Naive thymus-derived CD4-positive, alpha-beta T cell (primary cell): ENCODE measurements around the gene THAP10. TPM values are rescaled to one million over a fixed set of nuclear protein-coding genes. Genes with fewer than 3 reads are reported as not detected.

ENCODE experiments used
- ATAC-seq: fragments of 150-1000 bp; cut with Tn5 transposase; 2 replicates; pipeline ENCODE4 v1.10.0; 2021; ENCODE audit warnings: mild to moderate bottlenecking, moderate library complexity
- CTCF ChIA-PET: fragments of 350-600 bp; sonication (Branson Sonifier 250); formaldehyde crosslinking; loops from one replicate; lab custom pipeline; 2021; ENCODE audit warnings: antibody characterized with exemption; lab: Charles Lee
- POLR2A ChIA-PET: fragments of 350-600 bp; sonication (Branson Sonifier 250); formaldehyde crosslinking; loops from one replicate; lab custom pipeline; 2021; ENCODE audit warnings: antibody characterized with exemption, inconsistent platforms; lab: Charles Lee
- DNase-seq, 9 donors: peaks; one replicate each; pipeline versions ENCODE4 v3.0.0 to v3.0.0-alpha.2; 2020 to 2022; ENCODE audit warnings: mixed read lengths in 1 of 9
- H3K27ac ChIP-seq: one replicate; pipeline ENCODE4 v1.7.0; 2013; ENCODE audit warnings: mild to moderate bottlenecking, low read depth, low read length, moderate library complexity
- H3K27me3 ChIP-seq, 2 donors: one replicate each; pipeline ENCODE4 v1.7.0; 2013; ENCODE audit warnings: low read length in 2 of 2, mild to moderate bottlenecking in 2 of 2, moderate library complexity in 2 of 2; ENCODE audit not compliant: control insufficient read depth in 2 of 2, insufficient read depth in 2 of 2
- H3K36me3 ChIP-seq, 3 experiments: 1 replicate in 2 of 3; 2 replicates in 1 of 3; pipeline ENCODE4 v1.7.0; 2013; ENCODE audit warnings: low read length in 3 of 3, mild to moderate bottlenecking in 3 of 3, moderate library complexity in 1 of 3; ENCODE audit not compliant: insufficient read depth in 3 of 3, control insufficient read depth in 2 of 3
- H3K4me1 ChIP-seq, 2 donors: one replicate each; pipeline ENCODE4 v1.7.0; 2013; ENCODE audit warnings: low read length in 2 of 2, mild to moderate bottlenecking in 2 of 2, moderate library complexity in 1 of 2; ENCODE audit not compliant: control insufficient read depth in 2 of 2, insufficient read depth in 2 of 2
- H3K4me3 ChIP-seq: 2 replicates; pipeline ENCODE4 v1.7.0; 2013; ENCODE audit warnings: mild to moderate bottlenecking, low read length
- H3K9me3 ChIP-seq, 3 experiments: 1 replicate in 2 of 3; 2 replicates in 1 of 3; pipeline ENCODE4 v1.7.0; 2013; ENCODE audit warnings: low read length in 3 of 3; ENCODE audit not compliant: control insufficient read depth in 2 of 3
- H3K27ac Mint-ChIP-seq, 9 donors: one replicate each; pipeline ENCODE4 v1.8.0; 2020 to 2022; ENCODE audit warnings: mixed read lengths in 9 of 9, mild to moderate bottlenecking in 8 of 9, moderate library complexity in 5 of 9, inconsistent platforms in 2 of 9
- H3K27me3 Mint-ChIP-seq, 5 donors: one replicate each; pipeline ENCODE4 v1.8.0; 2021 to 2022; ENCODE audit warnings: mixed read lengths in 5 of 5, mild to moderate bottlenecking in 1 of 5
- H3K36me3 Mint-ChIP-seq, 5 donors: one replicate each; pipeline ENCODE4 v1.8.0; 2020 to 2022; ENCODE audit warnings: mixed read lengths in 5 of 5, mild to moderate bottlenecking in 3 of 5, inconsistent platforms in 1 of 5
- H3K4me1 Mint-ChIP-seq, 7 donors: one replicate each; pipeline ENCODE4 v1.8.0; 2020 to 2022; ENCODE audit warnings: mixed read lengths in 7 of 7, mild to moderate bottlenecking in 3 of 7, inconsistent platforms in 1 of 7
- H3K4me3 Mint-ChIP-seq, 10 donors: one replicate each; pipeline ENCODE4 v1.8.0; 2020 to 2022; ENCODE audit warnings: mild to moderate bottlenecking in 10 of 10, mixed read lengths in 10 of 10, moderate library complexity in 6 of 10, inconsistent platforms in 2 of 10
- H3K9me3 Mint-ChIP-seq, 11 donors: one replicate each; pipeline ENCODE4 v1.8.0; 2020 to 2022; ENCODE audit warnings: mixed read lengths in 11 of 11, mild to moderate bottlenecking in 4 of 11, inconsistent platforms in 1 of 11, moderate library complexity in 1 of 11
- intact Hi-C, 2 donors: fragments of 100-400 bp; cut with micrococcal nuclease; formaldehyde crosslinking; loops; one replicate each; pipeline ENCODE4 v1.15.1; 2023
- polyA plus RNA-seq, 2 donors: library from polyadenylated mRNA; unstranded; fragments of 300-500 nt; fragmentation: Illumina TruSeq; gene quantifications; one replicate each; pipeline ENCODE4 v1.2.3, GENCODE V29; 2021
- total RNA-seq, 6 experiments: library from RNA in 5 of 6; stranded (reverse) in 5 of 6; gene quantifications; 1 replicate in 5 of 6; 2 replicates in 1 of 6; pipeline ENCODE4 v1.2.3 and lab custom pipeline; 2021 to 2026

THAP10 gene
- total and polyA plus RNA-seq, 7 experiments from 2014 or later = 0.24 TPM; not detected in 6

GRCh38 chr15:70856177-70856883 is 35.9 kb downstream of the THAP10 start:
- peak overlapping the region in 1 of 10 donors; percentile 36 for H3K4me3 Mint-ChIP-seq
- H3K9me3 ChIP-seq = no peaks in the 10 kb centered on the region
- H3K36me3 ChIP-seq = no peaks in the 10 kb centered on the region
- intact Hi-C loops = no loop called here
- no peak overlapping the region for H3K27ac ChIP-seq
- DNase-seq (no peak), ATAC-seq (no peak)
- no peak overlapping the region for H3K27ac Mint-ChIP-seq
- peaks cover 41 to 56% (median 54%) of the 10 kb centered on the region in 5 donors for H3K27me3 Mint-ChIP-seq
- peaks cover 0 to 10% (median 6%) of the 10 kb centered on the region in 7 donors for H3K4me1 Mint-ChIP-seq
- H3K4me3 ChIP-seq = no peak overlapping the region
- POLR2A ChIA-PET = no interaction called here
- no peaks in the 10 kb centered on the region for H3K9me3 Mint-ChIP-seq
- H3K4me1 ChIP-seq = no peaks in the 10 kb centered on the region
- H3K27me3 ChIP-seq = no peaks in the 10 kb centered on the region
- CTCF ChIA-PET = no interaction called here
- H3K36me3 Mint-ChIP-seq = no peaks in the 10 kb centered on the region

GRCh38 chr15:70855764-70856163 is 36.5 kb downstream of the THAP10 start:
- Mint-ChIP-seq H3K9me3 (no peaks in the 10 kb centered on the region), H3K27me3 (peaks cover 46 to 62% (median 59%) of the 10 kb centered on the region in 5 donors), H3K4me1 (peaks cover 0 to 10% (median 6%) of the 10 kb centered on the region in 7 donors), H3K4me3 (no peak overlapping the region), H3K27ac (no peak overlapping the region), H3K36me3 (no peaks in the 10 kb centered on the region)
- H3K27me3 ChIP-seq = no peaks in the 10 kb centered on the region
- no peaks in the 10 kb centered on the region for H3K36me3 ChIP-seq
- no peaks in the 10 kb centered on the region for H3K4me1 ChIP-seq
- H3K27ac ChIP-seq = no peak overlapping the region
- ATAC-seq (no peak), DNase-seq (no peak)
- H3K9me3 ChIP-seq = no peaks in the 10 kb centered on the region
- H3K4me3 ChIP-seq = no peak overlapping the region
- CTCF ChIA-PET = no interaction called here
- POLR2A ChIA-PET = no interaction called here
- intact Hi-C loops = no loop called here

- intact Hi-C loops = no loop called here
- H3K4me3 ChIP-seq = no peak overlapping the region
- Mint-ChIP-seq H3K4me3 (peak overlapping the region; percentile 66 to 87 (median 80)), H3K9me3 (no peaks in the 10 kb centered on the region), H3K27me3 (peaks cover 46 to 71% (median 67%) of the 10 kb centered on the region in 5 donors), H3K27ac (no peak overlapping the region), H3K36me3 (no peaks in the 10 kb centered on the region), H3K4me1 (peaks cover 0 to 10% (median 6%) of the 10 kb centered on the region in 7 donors)
- no peak overlapping the region for H3K27ac ChIP-seq
- no peaks in the 10 kb centered on the region for H3K4me1 ChIP-seq
- no peak for DNase-seq
- H3K36me3 ChIP-seq = no peaks in the 10 kb centered on the region
- CTCF ChIA-PET = no interaction called here
- no peak for ATAC-seq
- H3K9me3 ChIP-seq = no peaks in the 10 kb centered on the region
- POLR2A ChIA-PET = no interaction called here
- H3K27me3 ChIP-seq = no peaks in the 10 kb centered on the region
Measured at GRCh38 chr15:70854666-70854976, 37.6 kb downstream of the THAP10 start.

GRCh38 chr15:70853973-70854665 is 38.1 kb downstream of the THAP10 start, which contains the start of gene LARP6:
LARP6 (minus strand) TSS chr15:70854157; CDS start chr15:70854088, 69 bp downstream.
- Mint-ChIP-seq H3K36me3 (no peaks in the 10 kb centered on the region), H3K9me3 (no peaks in the 10 kb centered on the region), H3K4me3 (peak within 1 kb of the TSS; percentile 66 to 87 (median 80)), H3K27me3 (peaks cover 42 to 73% (median 68%) of the 10 kb centered on the region in 5 donors), H3K4me1 (peaks cover 0 to 10% (median 6%) of the 10 kb centered on the region in 7 donors), H3K27ac (no peak within 1 kb of the TSS)
- no peak within 1 kb of the TSS for H3K4me3 ChIP-seq
- H3K9me3 ChIP-seq = no peaks in the 10 kb centered on the region
- ChIA-PET POLR2A (no interaction called here), CTCF (no interaction called here)
- ATAC-seq (peak; percentile 68), DNase-seq (peak in 5 of 9 donors; percentile 2 to 30 (median 10))
- intact Hi-C loops = no loop called here
- H3K4me1 ChIP-seq = no peaks in the 10 kb centered on the region
- no peaks in the 10 kb centered on the region for H3K27me3 ChIP-seq
- H3K27ac ChIP-seq = no peak within 1 kb of the TSS
- H3K36me3 ChIP-seq = no peaks in the 10 kb centered on the region

- H3K27ac ChIP-seq = no peak overlapping the region
- H3K4me3 Mint-ChIP-seq = peak overlapping the region in 9 of 10 donors; percentile 59 to 87 (median 64)
- H3K4me3 ChIP-seq = no peak overlapping the region
- H3K4me1 ChIP-seq = no peaks in the 10 kb centered on the region
- ATAC-seq (peak; percentile 31), DNase-seq (no peak)
- H3K36me3 ChIP-seq = no peaks in the 10 kb centered on the region
- POLR2A ChIA-PET = no interaction called here
- H3K27me3 Mint-ChIP-seq = peaks cover 40 to 71% (median 67%) of the 10 kb centered on the region in 5 donors
- H3K36me3 Mint-ChIP-seq = no peaks in the 10 kb centered on the region
- no peaks in the 10 kb centered on the region for H3K27me3 ChIP-seq
- peaks cover 0 to 10% (median 6%) of the 10 kb centered on the region in 7 donors for H3K4me1 Mint-ChIP-seq
- no peaks in the 10 kb centered on the region for H3K9me3 Mint-ChIP-seq
- no peaks in the 10 kb centered on the region for H3K9me3 ChIP-seq
- no peak overlapping the region for H3K27ac Mint-ChIP-seq
- CTCF ChIA-PET = interaction anchor here (0.6 kb wide), 1 partner anchor 168 kb away, joined by 3 read pairs; no protein-coding TSS in a partner anchor
- intact Hi-C loops = no loop called here
Measured at GRCh38 chr15:70853318-70853972, 38.8 kb downstream of the THAP10 start.

GRCh38 chr15:70852501-70853317 is 39.5 kb downstream of the THAP10 start:
- DNase-seq (no peak), ATAC-seq (no peak)
- peaks cover 0 to 10% (median 6%) of the 10 kb centered on the region in 7 donors for H3K4me1 Mint-ChIP-seq
- peak overlapping the region; percentile 27 to 80 (median 64) for H3K4me3 Mint-ChIP-seq
- Histone ChIP-seq H3K27ac (no peak overlapping the region), H3K9me3 (no peaks in the 10 kb centered on the region), H3K4me3 (no peak overlapping the region), H3K4me1 (no peaks in the 10 kb centered on the region), H3K27me3 (no peaks in the 10 kb centered on the region), H3K36me3 (no peaks in the 10 kb centered on the region)
- H3K27me3 Mint-ChIP-seq = peaks cover 45 to 79% (median 71%) of the 10 kb centered on the region in 5 donors
- no peaks in the 10 kb centered on the region for H3K36me3 Mint-ChIP-seq
- intact Hi-C loops = no loop called here
- H3K9me3 Mint-ChIP-seq = no peaks in the 10 kb centered on the region
- ChIA-PET CTCF (interaction anchor here (0.6 to 1.0 kb wide), 2 partner anchors 41 to 167 kb away, joined by 3 read pairs; no protein-coding TSS in a partner anchor), POLR2A (no interaction called here)
- no peak overlapping the region for H3K27ac Mint-ChIP-seq
